Measurements from ENCODE around the gene DAP3.
A peak's percentile ranks its signal among the peaks of the same experiment; 100 is the strongest.
"Not testable (repeated sequence)": the region's sequence is repeated elsewhere in the genome, so short reads cannot be mapped to it uniquely, and the experiment has no call there.

DAP3 gene

GRCh38 chr1:155695608-155696007 is 6.7 kb downstream of the DAP3 start:
- Mint-ChIP-seq H3K4me1 (ENCODE audit: low read depth) (peaks cover 38% of the 10 kb centered on the region), H3K9me3 (peaks cover 10% of the 10 kb centered on the region), H3K27ac (no peak overlapping the region), H3K4me3 (no peak overlapping the region), H3K36me3 (ENCODE audit: low read depth) (peaks cover 55% of the 10 kb centered on the region), H3K27me3 (ENCODE audit: low read depth) (no peaks in the 10 kb centered on the region)
- no peak for DNase-seq (ENCODE audit: low spot score)

DNA sequence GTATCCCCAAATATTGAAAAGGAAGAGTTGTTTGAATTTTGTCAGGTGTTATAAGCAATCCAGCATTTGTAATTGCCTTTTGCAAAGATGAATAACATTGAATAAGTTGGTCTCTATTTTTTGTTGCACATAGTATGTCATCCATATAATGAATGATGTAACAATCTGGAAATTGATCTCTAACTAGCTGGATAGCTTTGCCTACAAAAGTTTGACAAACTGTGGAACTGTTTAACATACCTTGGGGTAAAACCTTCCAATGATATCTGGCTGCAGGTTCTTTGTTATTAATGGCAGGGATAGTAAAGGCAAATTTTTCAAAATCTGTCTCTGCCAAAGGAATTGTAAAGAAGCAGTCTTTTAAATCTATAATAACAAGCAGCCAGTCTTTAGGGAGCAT is 7.6 kb downstream of the DAP3 start:
- no peaks in the 10 kb centered on the region for H3K27me3 Mint-ChIP-seq (ENCODE audit: low read depth)
- no peak overlapping the region for H3K4me3 Mint-ChIP-seq
- peaks cover 6% of the 10 kb centered on the region for H3K9me3 Mint-ChIP-seq
- no peak for DNase-seq (ENCODE audit: low spot score)
- H3K27ac Mint-ChIP-seq: no peak overlapping the region
- peaks cover 48% of the 10 kb centered on the region for H3K36me3 Mint-ChIP-seq (ENCODE audit: low read depth)
- peaks cover 33% of the 10 kb centered on the region for H3K4me1 Mint-ChIP-seq (ENCODE audit: low read depth)

DNA sequence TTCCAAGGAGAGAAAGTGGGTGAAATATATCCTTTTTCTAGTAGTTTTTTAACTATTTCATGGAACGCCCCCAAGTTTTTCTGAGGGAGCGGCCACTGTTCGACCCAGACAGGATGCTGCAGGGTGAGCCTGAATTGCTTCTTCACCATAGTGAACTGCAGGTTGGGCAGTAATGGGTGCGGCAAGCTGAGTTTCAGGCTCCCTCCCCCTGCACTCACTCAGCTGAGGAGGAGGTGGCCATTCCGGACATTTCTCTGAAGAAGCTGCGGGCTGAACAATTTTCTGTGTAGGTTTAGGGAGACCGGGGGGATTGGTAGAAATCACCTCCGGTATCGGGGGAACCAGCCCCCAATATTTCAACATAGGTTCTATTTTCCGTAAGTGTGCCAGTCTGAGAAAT is 8.2 kb downstream of the DAP3 start:
- Mint-ChIP-seq H3K27me3 (ENCODE audit: low read depth) (no peaks in the 10 kb centered on the region), H3K4me1 (ENCODE audit: low read depth) (peaks cover 31% of the 10 kb centered on the region), H3K9me3 (peaks cover 6% of the 10 kb centered on the region), H3K4me3 (no peak overlapping the region), H3K36me3 (ENCODE audit: low read depth) (peaks cover 43% of the 10 kb centered on the region), H3K27ac (no peak overlapping the region)
- no peak for DNase-seq (ENCODE audit: low spot score)

DNA sequence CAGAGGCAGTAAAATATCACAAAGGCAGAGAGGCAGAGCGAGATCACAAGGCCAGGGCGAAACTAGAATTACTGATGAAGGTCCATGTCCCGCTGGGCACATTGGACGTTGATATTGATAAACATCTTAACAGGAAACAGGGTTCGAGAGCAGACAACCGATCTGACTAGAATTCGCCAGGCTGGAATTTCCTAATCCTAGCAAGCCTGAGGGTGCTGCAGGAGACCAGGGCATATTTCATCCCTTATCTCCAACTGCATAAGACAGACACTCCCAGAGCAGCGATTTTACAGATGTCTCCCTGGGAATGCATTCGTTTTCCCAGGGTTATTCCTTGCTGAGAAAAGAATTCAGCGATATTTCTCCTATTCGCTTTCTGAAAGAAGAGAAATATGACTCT is 8.7 kb downstream of the DAP3 start:
- not testable (repeated sequence) for DNase-seq (ENCODE audit: low spot score); H3K27ac Mint-ChIP-seq; H3K9me3 Mint-ChIP-seq; H3K4me3 Mint-ChIP-seq; H3K27me3 Mint-ChIP-seq (ENCODE audit: low read depth)
- Mint-ChIP-seq H3K4me1 (ENCODE audit: low read depth) (peaks cover 27% of the 10 kb centered on the region), H3K36me3 (ENCODE audit: low read depth) (peaks cover 37% of the 10 kb centered on the region)

- H3K27me3 Mint-ChIP-seq (ENCODE audit: low read depth): no peaks in the 10 kb centered on the region
- H3K4me3 Mint-ChIP-seq: no peak overlapping the region
- no peaks in the 10 kb centered on the region for H3K9me3 Mint-ChIP-seq
- peak overlapping the region; percentile 5 for H3K27ac Mint-ChIP-seq
- peaks cover 28% of the 10 kb centered on the region for H3K36me3 Mint-ChIP-seq (ENCODE audit: low read depth)
- peaks cover 24% of the 10 kb centered on the region for H3K4me1 Mint-ChIP-seq (ENCODE audit: low read depth)
- no peak for DNase-seq (ENCODE audit: low spot score)
Observed at GRCh38 chr1:155698382-155699038, 9.6 kb downstream of the DAP3 start.

- DNase-seq (ENCODE audit: low spot score); H3K27ac Mint-ChIP-seq; H3K9me3 Mint-ChIP-seq; H3K4me3 Mint-ChIP-seq; H3K27me3 Mint-ChIP-seq (ENCODE audit: low read depth): not testable (repeated sequence)
- peaks cover 26% of the 10 kb centered on the region for H3K36me3 Mint-ChIP-seq (ENCODE audit: low read depth)
- H3K4me1 Mint-ChIP-seq (ENCODE audit: low read depth): peaks cover 22% of the 10 kb centered on the region
Observed at GRCh38 chr1:155699062-155699461, 10.2 kb downstream of the DAP3 start.

- H3K36me3 Mint-ChIP-seq (ENCODE audit: low read depth): peaks cover 18% of the 10 kb centered on the region
- H3K4me3 Mint-ChIP-seq; H3K9me3 Mint-ChIP-seq; H3K27me3 Mint-ChIP-seq (ENCODE audit: low read depth); DNase-seq (ENCODE audit: low spot score); H3K27ac Mint-ChIP-seq; H3K4me1 Mint-ChIP-seq (ENCODE audit: low read depth): not testable (repeated sequence)
Observed at GRCh38 chr1:155701675-155702074, 12.8 kb downstream of the DAP3 start.

DNA sequence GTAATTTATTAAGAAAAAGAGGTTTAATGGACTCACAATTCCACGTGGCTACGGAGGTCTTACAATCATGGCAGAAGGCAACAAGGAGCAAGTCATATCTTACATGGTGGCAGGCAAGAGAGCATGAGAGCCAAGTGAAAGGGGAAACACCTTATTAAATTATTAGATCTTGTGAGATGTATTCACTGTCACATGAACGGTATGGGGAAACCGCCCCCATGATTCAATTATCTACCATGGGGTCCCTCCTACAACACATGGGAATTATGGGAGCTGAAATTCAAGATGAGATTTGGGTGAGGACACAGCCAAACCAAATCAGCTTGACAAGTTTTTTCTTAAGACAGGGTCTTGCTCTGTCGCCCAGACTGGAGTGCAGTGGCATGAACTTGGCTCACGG is 14.3 kb downstream of the DAP3 start:
- Mint-ChIP-seq H3K4me3 (no peak overlapping the region), H3K27ac (no peak overlapping the region), H3K27me3 (ENCODE audit: low read depth) (no peaks in the 10 kb centered on the region), H3K36me3 (ENCODE audit: low read depth) (peaks cover 17% of the 10 kb centered on the region), H3K4me1 (ENCODE audit: low read depth) (peaks cover 12% of the 10 kb centered on the region), H3K9me3 (no peaks in the 10 kb centered on the region)
- DNase-seq (ENCODE audit: low spot score): no peak

- H3K36me3 Mint-ChIP-seq (ENCODE audit: low read depth): peaks cover 15% of the 10 kb centered on the region
- not testable (repeated sequence) for H3K4me1 Mint-ChIP-seq (ENCODE audit: low read depth); H3K4me3 Mint-ChIP-seq; H3K9me3 Mint-ChIP-seq; H3K27me3 Mint-ChIP-seq (ENCODE audit: low read depth); DNase-seq (ENCODE audit: low spot score)
- H3K27ac Mint-ChIP-seq: peak overlapping the region; percentile 43
Observed at GRCh38 chr1:155704414-155704813, 15.5 kb downstream of the DAP3 start.

DNA sequence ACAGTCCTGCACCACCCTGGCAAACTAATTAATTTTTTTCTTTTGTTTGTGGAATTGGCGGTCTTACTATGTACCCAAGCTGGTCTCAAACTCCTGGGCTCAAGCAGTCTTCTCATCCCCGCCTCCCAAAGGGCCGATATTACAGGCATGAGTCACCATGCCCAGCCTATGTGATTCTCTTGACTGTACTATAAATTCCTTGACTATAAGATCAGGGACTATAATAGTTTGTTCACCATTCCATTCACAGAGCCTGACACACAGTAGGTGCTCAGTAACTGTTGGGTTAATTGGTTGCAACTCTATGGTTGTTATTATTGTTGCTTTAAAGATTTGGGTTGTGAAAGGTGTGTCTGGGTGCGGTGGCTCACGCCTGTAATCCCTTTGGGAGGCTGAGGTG is 17.2 kb downstream of the DAP3 start:
- Mint-ChIP-seq H3K4me3 (no peak overlapping the region), H3K27ac (no peak overlapping the region), H3K27me3 (ENCODE audit: low read depth) (no peaks in the 10 kb centered on the region), H3K4me1 (ENCODE audit: low read depth) (peaks cover 9% of the 10 kb centered on the region), H3K36me3 (ENCODE audit: low read depth) (peaks cover 17% of the 10 kb centered on the region), H3K9me3 (peaks cover 3% of the 10 kb centered on the region)
- DNase-seq (ENCODE audit: low spot score): no peak

GRCh38 chr1:155709391-155709790 is 20.5 kb downstream of the DAP3 start:
- Mint-ChIP-seq H3K27ac (no peak overlapping the region), H3K36me3 (ENCODE audit: low read depth) (peaks cover 33% of the 10 kb centered on the region), H3K4me3 (no peak overlapping the region), H3K9me3 (peaks cover 3% of the 10 kb centered on the region), H3K4me1 (ENCODE audit: low read depth) (peaks cover 16% of the 10 kb centered on the region), H3K27me3 (ENCODE audit: low read depth) (no peaks in the 10 kb centered on the region)
- no peak for DNase-seq (ENCODE audit: low spot score)

DNA sequence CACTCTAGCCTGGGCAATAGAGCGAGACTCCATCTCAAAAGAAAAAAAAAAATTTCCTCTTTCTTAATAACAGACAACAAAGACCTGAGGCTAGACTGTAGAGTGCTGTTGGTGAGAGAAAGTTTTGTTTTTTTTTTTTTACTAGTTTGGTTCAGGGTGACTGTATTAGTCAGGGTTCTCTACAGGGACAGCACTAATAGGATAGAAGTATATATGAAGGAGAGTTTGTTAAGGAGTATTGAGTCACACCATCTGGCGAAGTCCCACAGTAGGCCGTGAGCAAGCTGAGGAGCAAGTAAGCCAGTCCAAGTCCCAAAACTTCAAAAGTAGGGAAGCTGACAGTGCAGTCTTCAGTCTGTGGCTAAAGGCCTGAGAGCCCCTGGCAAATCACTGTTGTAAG is 22.6 kb downstream of the DAP3 start:
- Mint-ChIP-seq H3K36me3 (ENCODE audit: low read depth) (peaks cover 36% of the 10 kb centered on the region), H3K4me1 (ENCODE audit: low read depth) (peaks cover 20% of the 10 kb centered on the region)
- not testable (repeated sequence) for DNase-seq (ENCODE audit: low spot score); H3K9me3 Mint-ChIP-seq; H3K4me3 Mint-ChIP-seq; H3K27ac Mint-ChIP-seq; H3K27me3 Mint-ChIP-seq (ENCODE audit: low read depth)

- not testable (repeated sequence) for H3K9me3 Mint-ChIP-seq; DNase-seq (ENCODE audit: low spot score); H3K27ac Mint-ChIP-seq; H3K4me3 Mint-ChIP-seq; H3K27me3 Mint-ChIP-seq (ENCODE audit: low read depth)
- H3K36me3 Mint-ChIP-seq (ENCODE audit: low read depth): peaks cover 41% of the 10 kb centered on the region
- H3K4me1 Mint-ChIP-seq (ENCODE audit: low read depth): peaks cover 24% of the 10 kb centered on the region
Observed at GRCh38 chr1:155712636-155713035, 23.7 kb downstream of the DAP3 start.

GRCh38 chr1:155713075-155713474 is 24.2 kb downstream of the DAP3 start:
- Mint-ChIP-seq H3K27ac (no peak overlapping the region), H3K36me3 (ENCODE audit: low read depth) (peaks cover 41% of the 10 kb centered on the region), H3K4me3 (no peak overlapping the region), H3K27me3 (ENCODE audit: low read depth) (no peaks in the 10 kb centered on the region), H3K9me3 (peaks cover 3% of the 10 kb centered on the region), H3K4me1 (ENCODE audit: low read depth) (peaks cover 19% of the 10 kb centered on the region)
- DNase-seq (ENCODE audit: low spot score): no peak

DNA sequence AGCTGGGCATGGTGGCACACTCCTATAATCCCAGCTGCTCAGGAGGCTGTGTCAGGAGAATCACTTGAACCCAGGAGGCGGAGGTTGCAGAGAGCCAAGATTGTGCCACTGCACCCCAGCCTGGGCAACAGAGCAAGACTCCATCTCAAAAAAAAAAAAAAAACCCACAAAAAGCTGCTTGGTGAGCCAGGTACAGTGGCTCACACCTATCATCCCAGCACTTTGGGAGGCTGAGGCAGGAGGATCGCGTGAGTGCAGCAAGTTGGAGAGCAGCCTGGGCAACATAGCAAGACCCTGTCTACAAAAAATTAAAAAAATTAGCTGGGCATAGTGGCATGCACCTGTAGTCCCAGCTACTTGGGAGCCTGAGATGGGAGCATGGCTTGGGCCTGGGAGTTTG is 26.2 kb downstream of the DAP3 start:
- DNase-seq (ENCODE audit: low spot score); H3K4me3 Mint-ChIP-seq; H3K9me3 Mint-ChIP-seq; H3K27me3 Mint-ChIP-seq (ENCODE audit: low read depth); H3K27ac Mint-ChIP-seq: not testable (repeated sequence)
- Mint-ChIP-seq H3K4me1 (ENCODE audit: low read depth) (peaks cover 19% of the 10 kb centered on the region), H3K36me3 (ENCODE audit: low read depth) (peaks cover 39% of the 10 kb centered on the region)

Data from T-helper 2 cell treated with Interferon-gamma antibody and Interleukin-4, amounts not matched to agents 5 μg/mL and 100 μg/mL, for 36 hours (primary cell).